Stimulated activated CD4-positive, alpha-beta T cell treated with anti-CD3 and anti-CD28 coated beads, Interleukin-4, amount 100 ng/mL, for 24 hours (primary cell): ENCODE results near the gene ST8SIA2.

Source experiments
- DNase-seq: peaks from one replicate; pipeline ENCODE4 v3.0.0-alpha.2; 2020

Gene ST8SIA2

DNA sequence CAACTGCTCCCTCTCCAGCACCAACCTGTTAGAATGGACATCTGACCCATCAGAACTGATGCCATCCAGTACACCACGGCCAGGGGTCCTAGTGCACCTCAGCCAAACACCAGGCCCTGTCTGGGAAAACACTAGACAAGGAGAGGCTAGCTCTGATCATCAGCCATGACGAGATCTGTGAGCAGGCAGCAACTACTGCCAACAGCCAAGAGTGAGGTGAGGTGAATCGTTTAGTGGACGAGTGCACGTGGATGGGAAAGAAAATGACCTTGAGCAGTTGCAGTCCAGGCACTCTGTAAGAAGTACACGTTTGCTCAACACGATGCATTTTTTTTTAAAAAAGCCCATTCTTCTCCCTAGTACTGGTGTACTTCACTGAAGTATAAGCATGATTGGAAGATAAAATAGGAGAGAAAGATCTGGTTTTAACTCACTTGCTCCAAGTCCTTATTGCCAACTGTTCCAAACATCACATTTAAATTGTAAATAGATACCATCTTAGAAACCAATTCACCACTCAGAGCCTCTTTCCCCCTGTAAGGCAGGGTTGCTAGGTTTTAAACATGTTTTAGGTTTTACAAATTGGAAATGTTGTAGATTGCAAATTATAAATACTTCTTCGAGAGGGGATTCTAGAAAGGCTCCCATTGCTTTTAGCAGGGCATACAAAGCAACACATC lies 5.7 kb downstream of the ST8SIA2 start:
- no peak for DNase-seq

DNA sequence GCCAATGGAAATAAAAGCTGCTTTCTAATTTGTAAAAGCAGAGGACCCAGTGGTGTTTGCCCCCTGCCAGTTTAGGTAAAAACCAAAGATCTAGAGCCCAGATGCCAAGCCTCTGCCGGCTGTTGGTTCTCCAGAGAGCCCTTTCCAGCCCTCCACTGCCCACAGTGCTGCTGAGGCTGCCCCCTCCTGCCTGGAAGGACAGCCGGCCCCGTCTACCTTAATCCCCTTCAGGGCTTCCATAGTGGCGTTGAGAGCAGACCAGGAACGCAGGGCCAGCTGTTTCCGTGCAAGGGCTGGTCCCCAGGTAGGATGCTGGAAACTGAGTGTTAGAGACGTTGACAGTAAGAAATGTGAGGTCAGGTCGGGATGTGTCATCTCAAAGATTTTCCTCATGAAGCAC lies 6.9 kb downstream of the ST8SIA2 start:
- no peak for DNase-seq

DNA sequence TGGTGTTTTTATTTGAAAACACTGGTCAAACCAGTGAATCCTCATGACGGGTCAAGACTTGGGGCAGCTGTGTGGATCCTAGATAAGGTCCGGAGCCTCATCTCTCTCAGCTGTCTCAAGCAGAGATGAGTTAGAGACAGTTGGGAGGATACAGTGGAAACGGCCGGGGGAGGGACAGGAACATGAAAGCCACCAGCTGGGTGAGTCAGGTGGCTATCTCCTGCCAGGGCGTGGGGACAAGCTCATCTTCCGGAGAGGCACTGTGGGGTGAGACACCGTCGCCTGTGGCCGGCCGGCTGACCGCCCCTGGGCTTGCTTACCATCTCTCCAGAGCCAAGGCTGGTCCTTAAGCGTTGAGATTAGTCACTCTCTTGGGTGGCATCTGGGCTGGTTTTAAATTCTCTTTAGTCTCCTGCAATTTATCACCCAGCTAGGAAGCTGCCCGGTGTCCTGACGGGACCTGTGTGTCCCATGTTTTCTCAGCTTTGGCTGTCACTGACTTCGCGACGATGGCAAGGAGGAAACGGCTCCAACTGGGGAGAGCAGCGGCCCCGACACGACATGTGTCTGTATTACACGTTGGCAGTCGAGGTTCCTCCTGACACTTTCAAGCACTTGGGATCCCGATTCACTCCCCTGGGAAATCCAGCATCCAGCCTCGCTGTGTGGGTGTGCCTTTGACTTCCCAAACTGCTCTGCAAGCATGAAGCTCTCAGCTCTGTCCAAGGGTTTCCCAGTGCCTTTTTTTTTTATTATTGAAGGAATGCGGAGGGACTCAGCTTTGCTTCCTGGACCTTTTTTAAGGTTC lies 7.5 kb downstream of the ST8SIA2 start:
- no peak for DNase-seq

DNA sequence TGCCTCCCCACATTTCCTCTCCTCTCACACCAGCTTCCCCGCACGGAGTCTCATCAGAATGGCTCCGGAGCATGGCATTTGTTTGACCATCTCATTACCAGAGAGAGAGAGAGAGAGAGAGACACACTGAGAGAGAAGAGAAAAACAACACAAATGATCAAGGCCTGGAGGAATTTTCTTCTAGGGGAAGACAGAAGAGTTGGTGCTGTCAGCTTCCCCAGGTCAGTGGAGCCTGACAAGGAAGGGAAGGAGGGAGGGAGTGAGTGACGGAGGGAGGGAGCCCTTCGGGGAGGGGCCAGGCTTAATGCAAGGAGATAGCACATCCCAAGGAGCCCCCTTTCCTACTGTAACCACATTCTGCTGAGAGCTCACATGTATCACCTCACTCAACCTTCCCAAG lies 9.1 kb downstream of the ST8SIA2 start:
- no peak for DNase-seq

DNA sequence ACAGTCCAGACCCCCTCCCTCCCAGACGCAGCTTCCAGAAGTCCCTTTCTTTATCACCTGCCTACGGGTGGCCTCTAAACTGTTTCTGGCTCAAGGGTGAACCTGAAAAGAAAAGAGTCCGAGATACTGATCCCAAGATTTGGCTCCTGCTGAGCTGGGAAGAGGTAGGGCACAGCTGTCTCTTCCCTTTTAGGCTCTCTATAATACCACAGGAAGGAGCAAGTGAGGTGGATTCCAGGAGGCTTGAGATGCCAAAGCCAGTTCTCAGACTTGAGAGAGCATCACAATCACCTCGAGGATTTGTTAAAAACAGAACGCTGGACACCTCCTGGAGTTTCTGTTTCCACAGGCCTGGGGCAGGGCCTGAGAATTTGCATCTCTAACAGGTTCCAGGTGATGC lies 12.3 kb downstream of the ST8SIA2 start:
- no peak for DNase-seq

DNA sequence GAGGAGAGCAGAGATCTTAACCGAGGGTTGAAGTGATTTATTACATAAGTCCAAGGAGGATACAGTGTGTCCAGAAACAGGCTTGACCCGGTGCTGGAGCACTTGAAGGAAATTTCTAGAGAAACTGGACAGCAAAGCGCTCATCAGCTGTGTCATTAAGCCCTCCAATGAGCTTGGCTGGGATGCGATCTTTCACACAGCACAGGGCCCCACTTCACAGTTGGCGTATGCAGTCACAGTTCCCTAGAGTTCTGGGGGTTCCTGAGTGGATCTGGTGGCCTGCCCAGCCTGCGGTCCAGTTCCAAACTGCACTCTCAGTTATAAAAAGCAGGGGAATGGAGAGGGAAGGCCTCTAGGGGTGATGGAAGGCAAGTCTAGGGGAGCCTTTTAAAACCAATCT lies 13.6 kb downstream of the ST8SIA2 start:
- DNase-seq = no peak

DNA sequence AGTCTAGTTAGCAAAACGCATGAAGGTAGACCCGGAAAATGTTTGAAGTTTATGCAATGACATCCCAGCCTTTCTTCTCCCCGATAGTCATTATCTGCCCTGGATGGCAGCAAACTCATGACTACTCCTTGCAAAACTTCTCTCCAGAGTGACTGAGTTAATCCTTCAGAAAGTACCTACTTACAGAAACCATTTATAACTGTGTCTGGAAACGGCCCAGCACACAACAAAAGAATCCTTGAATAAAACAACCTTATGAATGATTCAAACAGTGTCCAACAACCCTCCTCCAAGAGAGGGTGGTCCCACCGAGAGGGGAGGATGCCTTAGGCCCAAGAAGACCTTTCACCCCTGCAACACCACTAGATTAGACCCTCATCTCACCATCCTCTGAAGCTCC lies 14.2 kb downstream of the ST8SIA2 start:
- DNase-seq = no peak

DNA sequence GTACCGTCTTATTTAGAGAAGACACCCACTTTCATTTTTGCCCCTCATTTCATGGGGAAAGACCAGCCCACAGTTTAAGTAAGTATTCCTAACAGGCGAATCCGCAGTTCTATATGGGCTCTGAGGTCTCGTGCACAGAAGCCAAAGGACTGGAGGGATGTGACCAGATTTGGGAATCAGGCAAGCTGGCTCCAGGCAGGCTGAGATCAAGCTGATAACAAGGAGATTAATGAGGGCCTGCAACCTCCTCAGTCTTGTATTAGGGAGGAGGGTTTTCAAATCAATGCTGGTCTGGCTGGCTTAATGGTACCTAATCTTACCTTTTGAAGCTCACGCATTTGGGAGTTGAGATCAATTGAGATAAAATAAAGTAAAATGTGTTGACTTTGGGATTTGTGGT lies 15.3 kb downstream of the ST8SIA2 start:
- no peak for DNase-seq

DNA sequence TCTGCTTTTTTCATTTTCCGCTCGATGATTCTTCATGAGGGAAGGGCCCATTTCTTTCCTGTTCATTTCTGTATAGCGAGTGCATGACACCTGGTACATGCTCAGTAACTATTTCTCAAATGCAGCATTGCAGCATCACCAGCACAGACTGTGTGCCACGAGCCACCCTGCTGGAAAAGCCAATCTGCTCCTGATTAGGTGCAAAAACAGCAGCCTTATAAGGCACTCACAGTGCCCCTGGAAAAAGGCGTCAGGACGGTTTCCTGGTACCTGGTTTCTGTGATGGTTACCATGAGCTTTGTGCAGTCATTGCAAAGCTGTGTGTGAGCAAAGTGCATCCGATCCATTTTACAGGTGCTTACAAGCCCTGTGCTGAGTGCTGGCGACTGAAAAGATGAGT lies 15.8 kb downstream of the ST8SIA2 start:
- DNase-seq = no peak

DNA sequence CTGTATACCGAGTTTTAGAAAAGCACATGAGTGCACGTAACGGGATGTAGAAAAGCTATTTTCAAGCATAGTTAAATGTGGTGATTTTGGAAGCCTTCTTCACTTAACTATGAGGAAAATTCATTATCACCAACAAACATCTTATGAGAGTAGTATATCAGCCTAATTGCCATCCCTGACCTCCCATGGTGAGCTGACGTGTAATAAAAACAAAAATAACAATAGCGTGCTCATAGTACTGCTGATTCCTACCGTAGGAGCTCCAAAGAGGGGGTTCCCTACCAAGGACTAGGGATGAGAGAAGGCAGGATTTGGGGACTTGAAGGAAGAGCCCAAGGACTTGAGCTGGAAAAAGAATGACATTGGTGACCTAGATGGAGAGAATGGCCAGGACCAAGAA lies 16.9 kb downstream of the ST8SIA2 start:
- no peak for DNase-seq

DNA sequence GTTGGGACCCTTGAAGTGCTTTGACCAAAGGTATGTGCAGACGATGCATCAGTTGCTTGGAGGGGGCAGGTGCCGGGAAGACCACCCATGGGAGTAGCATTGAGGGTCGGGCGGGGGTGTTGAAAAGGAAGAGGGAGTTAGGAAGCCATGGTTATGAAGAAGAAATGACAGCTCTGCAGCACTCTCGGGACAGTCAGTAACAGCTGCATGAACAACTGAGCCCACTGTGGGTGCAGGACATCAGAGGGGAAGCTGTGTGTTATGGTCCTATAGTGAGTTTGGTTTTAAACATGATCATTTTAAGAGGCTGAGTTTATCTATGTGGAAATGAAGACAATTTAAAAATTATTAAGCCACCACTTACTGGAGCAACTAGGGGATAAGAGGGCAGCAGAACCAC lies 17.6 kb downstream of the ST8SIA2 start:
- no peak for DNase-seq

DNA sequence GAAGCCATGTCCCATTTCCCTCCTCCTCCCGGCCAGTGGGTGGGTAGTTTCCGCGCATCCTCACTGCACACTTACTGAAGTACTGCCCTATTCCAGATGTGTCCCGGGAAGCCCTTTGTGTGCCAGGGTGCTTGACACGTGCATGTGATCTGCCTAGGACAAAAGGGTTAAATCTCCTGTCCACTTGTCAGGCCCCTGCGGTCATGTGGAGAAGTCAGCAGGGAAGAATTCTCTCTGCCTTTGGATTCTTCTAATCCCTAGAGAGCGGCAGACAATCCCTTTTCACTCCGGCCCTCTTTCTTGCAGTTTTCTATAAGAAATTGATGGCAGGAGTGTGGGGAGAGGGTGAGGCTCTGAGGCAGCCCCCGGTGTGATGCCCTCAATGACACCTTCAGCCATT lies 19.8 kb downstream of the ST8SIA2 start:
- DNase-seq = no peak

DNA sequence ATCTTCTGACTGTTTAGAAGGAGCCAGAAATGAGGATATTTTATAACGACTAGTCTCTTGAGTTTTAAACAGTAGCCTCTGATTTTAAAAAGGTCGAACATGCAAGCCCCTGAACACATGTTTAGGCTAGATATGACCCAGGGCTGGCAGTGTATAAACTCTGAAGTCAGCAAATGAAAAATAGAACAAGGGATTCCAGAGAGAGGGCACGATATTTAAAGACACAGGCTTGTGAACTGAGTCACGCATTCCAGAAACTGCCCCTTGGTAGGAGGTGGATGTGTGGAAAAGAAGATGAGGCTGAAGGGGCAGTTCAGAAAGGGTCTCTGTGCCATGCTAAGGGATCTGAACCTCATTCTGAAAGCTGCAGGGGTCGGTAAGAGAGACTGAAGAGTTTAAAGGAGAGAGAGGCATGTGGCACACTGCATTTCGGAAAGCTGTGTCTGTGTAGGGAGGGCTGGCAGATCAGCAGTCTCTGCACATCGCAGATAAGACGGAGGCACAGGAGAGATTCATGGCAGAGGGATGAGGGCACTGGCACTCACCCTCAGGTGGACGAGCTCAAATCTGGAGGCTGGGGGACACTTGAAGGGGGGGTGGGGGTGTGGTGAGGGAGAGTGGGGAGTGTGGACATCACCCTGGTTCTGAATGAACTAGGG lies 22.1 kb downstream of the ST8SIA2 start:
- DNase-seq = no peak

DNA sequence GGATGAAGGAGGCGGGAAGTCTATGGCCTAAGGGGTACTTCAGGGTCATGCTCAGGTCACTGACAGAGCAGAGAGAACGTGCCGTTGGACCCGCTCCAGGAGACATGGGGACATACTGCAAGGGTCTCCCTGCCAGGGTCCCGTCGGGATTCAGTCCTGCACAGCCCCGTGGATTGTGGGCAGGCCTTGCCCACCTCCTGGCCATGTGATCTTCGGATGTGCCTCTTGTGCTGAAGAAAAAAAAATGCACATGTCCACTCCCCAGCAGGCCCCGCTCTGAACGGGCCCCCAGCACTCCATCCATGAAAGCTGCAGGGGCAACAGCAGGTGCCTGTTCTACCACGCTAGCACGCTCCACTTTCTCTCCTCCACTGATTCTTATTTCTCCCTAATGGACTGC lies 22.9 kb downstream of the ST8SIA2 start:
- no peak for DNase-seq

DNA sequence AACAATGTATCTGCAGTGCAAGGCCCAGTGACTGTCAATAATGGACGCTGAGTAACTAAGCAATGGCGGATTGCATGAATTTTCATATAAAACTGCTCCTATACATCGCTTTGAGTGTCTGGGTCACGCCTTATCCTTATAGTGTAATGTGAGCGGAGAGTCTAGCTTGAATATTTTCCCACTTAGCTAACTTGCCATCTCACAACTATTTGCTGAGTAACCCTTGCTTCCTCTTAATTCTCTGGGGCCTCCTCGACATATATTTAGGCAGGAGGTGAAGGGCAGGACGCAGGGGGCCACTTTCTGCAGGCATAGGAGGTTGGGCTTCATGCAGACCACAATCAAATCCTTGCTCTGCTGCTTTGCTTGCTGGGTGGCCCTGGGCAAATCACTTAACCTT lies 24.0 kb downstream of the ST8SIA2 start:
- no peak for DNase-seq

DNA sequence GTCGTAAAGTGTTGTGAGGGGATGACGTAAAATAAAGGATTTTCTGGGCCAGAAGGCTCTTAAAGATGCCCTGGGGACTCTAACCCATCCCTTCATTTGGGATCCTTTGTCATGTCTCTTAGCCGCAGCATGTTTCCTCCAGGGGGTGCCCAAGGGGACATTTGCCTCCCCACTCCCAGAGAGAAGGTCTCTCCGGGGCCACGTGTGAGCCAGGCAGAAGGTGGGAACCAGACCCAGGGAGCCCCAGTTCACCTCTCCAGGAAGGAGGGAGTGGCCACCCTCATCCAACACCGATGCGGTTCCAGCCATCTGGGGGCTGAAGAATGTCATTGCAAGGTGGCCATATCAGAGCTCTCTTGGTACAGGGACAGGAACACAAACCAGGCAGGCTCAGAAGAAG lies 25.2 kb downstream of the ST8SIA2 start:
- no peak for DNase-seq

DNA sequence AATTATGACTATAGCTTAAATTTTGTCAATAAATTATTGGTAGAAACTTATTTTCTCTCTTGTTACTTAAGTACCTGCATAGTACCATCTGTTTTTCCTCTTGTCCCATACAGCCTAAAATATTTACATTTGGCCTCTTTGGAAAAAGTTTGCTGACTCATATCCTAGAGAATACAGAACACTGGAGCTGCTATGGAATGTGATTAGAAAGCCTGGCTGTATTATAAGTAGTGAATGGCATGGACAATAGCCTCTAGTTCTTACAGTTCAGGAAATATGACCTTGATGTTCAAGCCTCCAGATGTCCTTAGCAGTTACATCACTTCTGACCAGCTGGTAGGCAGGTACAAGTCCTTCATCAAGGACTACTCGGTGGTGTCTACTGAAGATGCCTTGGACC lies 28.3 kb downstream of the ST8SIA2 start:
- no peak for DNase-seq

DNA sequence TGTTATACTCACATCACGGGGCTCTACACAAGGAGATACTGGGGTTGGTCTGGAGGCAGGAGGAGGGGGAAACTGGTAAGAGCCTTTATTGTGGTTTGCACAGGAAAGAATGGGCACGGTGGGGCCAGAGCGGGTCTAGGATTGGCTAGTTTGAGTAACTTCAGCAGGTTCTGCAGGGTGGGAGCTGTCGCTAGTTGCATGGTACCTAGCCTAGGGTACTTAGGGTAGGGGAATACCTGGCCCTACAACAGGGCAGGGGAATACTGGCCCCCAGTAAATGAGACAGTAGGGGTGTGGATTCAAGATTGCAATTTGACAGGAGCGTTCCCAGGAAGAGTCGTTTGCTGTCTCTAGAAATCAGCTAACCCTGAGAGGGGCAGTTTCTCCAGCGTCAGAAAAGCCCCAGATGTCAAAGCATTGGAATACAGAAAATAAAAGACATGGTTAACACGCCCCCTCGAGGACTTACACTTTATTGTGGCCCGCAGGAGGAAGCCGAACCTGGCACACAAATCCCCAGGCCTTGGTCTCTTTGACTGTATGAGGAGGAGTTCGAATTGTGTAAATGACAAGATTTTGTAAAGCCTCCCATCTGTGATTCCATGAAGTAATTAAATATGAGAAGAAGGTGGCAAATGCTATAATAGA lies 32.0 kb downstream of the ST8SIA2 start:
- no peak for DNase-seq

DNA sequence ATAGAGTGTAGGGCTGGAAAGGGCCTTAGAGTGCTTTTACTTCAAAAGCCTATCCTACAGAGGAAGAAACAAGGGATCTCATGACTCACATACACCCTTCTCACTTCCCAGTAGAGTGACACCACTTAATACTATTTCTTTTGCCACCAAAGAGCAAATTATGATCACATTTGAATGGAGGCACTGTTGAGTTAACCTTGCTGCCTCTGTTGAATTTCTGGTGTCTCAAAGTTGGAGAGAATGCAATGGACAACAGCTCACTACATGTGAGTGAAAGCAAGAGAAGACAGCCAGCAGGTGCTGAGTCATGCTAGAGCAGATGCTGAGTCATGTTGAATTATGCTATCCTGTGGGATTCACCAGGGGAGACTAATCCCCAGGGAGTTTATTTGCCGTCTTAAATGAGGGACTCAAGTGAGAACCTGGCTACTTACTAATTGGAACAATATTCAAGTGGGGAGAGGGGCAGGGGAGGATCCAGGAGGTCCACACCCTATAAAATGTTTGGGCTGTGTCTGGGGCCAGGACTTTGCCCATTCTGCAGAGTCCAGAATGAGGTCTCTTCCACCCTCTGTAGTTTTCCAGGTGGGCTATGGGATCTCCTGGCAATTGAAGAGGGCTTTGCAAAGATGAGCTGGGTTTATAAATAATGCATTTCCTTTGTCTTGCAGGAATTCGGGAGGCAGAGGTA lies 35.8 kb downstream of the ST8SIA2 start:
- DNase-seq = no peak

DNA sequence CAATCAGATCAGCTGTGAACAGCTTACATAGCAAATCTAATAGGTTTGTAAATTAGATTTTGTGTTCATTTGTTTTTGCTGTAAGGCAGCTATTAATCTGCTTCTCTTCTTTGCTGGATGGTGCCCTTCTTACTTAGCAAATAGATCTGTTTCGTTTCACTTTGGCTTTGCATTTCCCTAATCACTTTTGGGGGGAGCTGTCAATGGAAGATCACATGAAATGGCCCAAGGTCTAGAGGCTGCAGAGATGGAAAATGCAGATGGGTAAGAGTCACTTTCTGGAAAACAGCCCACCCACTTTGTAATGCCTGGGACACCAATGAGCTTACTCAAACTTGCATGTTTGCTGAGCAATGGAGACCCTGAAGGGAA lies 36.4 kb downstream of the ST8SIA2 start:
- no peak for DNase-seq

DNA sequence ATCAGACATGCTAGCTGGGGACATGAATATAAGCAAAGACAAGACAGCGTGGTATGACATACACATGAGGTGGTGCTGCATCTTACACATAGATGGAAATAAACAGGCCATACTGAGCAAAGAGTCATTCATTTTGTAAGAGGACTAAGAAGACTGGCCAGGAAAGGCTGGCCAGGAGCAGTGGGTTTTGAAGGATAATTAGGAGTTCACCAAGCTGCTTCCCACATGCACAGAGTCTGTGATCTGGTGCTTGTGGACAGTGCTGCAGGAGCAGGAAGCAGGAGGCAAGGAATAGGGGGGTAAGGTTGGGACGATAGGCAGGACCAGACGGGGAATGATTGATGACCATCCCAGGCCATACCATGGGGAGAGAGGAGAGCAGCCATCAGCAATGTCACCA lies 41.5 kb downstream of the ST8SIA2 start:
- no peak for DNase-seq

DNA sequence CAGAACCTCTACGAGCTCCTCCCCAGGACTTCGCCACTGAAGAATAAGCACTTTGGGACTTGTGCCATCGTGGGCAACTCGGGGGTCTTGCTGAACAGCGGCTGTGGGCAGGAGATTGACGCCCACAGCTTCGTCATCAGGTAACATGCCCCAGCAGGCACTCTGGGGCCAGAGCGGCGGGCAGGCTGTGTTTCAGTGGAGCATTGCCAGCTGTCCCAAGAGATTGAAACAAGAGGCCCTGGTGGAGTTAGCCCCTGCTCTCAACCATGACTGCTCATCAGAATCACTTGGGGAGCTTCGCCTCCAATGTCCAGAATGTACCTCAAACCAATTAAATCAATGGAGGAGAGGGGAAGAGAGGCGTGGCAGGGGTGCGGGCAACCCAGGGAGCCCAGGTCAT lies 44.8 kb downstream of the ST8SIA2 start:
- DNase-seq = no peak

DNA sequence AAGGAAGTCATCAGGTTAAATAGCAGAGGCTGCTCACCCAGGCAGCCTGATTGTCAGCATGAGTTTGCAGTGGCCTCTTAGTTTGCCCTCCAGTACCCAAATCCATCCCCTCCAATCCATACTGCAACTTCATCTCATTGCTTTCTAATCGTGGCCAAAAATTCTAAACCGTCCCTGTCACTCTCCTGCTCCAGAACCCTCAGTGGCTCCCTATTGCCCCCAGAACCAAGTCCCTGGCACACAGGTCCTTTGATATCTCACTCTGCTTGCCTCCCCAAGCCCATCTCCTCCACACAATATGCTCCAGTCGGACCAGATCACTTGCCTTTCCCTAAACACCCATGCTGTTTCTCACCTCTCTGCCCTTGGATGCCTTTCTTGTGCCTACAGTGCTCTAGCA lies 49.7 kb downstream of the ST8SIA2 start:
- DNase-seq = no peak
